Ovary (tissue), 9 donors: ENCODE measurements around the gene ZNF674. TPM values are rescaled to one million over a fixed set of nuclear protein-coding genes. Genes with fewer than 3 reads are reported as not detected.

Source experiments
- DNase-seq, 5 donors: peaks; one replicate each; pipeline ENCODE4 v3.0.0-alpha.2; 2019 to 2020
- H3K27ac ChIP-seq, 2 donors: fragments of 200-600 bp; one replicate each; pipeline versions ENCODE4 v1.5.1 to v1.8.0; 2019 to 2022
- H3K27me3 ChIP-seq: fragments of 200-600 bp; one replicate; pipeline ENCODE4 v1.8.0; 2022
- H3K36me3 ChIP-seq: fragments of 200-600 bp; sonication (generic); one replicate; pipeline ENCODE4 v1.5.1; 2019
- H3K4me1 ChIP-seq: one replicate; pipeline ENCODE4 v1.8.1; 2013; ENCODE audit warnings: mild to moderate bottlenecking, moderate library complexity; ENCODE audit not compliant: insufficient read depth
- H3K4me3 ChIP-seq: fragments of 200-600 bp; sonication (generic); one replicate; pipeline ENCODE4 v1.5.1; 2017
- H3K9me3 ChIP-seq, 2 donors: fragments of 200-600 bp in 1 of 2; sonication (generic) in 1 of 2; one replicate each; pipeline versions ENCODE4 v1.5.1 to v1.8.1; 2013 to 2019; ENCODE audit warnings: mild to moderate bottlenecking in 1 of 2, moderate library complexity in 1 of 2
- EP300 ChIP-seq: sonication (generic); formaldehyde crosslinking; IDR thresholded peaks from one replicate; pipeline ENCODE4 v1.6.1; 2017; ENCODE audit warnings: antibody characterized with exemption
- POLR2A ChIP-seq: fragments of 450-650 bp; IDR thresholded peaks from one replicate; pipeline ENCODE4 v1.6.1; 2017; ENCODE audit warnings: antibody characterized with exemption, mild to moderate bottlenecking, moderate library complexity
- WGBS, 3 donors: extraction: QIAGEN DNeasy Blood & Tissue Kit in 1 of 3; methylation state at CpG; one replicate each; pipeline versions ENCODE4 v1.1.5 to v1.1.7; 2013 to 2017; 5-methylcytosine and 5-hydroxymethylcytosine counted together
- intact Hi-C, 4 donors: fragments of 100-400 bp; cut with DNase I; formaldehyde crosslinking; loops; one replicate each; pipeline versions ENCODE4 v1.11.0 to v1.15.1; 2022 to 2023
- polyA plus RNA-seq, 2 donors: library from polyadenylated mRNA; stranded (reverse); fragments of 200-250 nt in 1 of 2; fragments of 350-450 nt in 1 of 2; fragmentation: Illumina TruSeq in 1 of 2; extraction: RNeasy Lipid Tissue Mini Kit (QIAGEN cat#74804) in 1 of 2; gene quantifications; one replicate each; pipeline ENCODE4 v1.2.3, GENCODE V29; 2013 to 2014
- total RNA-seq, 7 donors: library from RNA; depleted of rRNA in 2 of 7; stranded (reverse); fragments of >200 nt in 2 of 7; fragmentation: NEBNext Ultra II Directional in 3 of 7; extraction: Animal tissue kit (Norgen Biotek cat#: 25700) in 3 of 7; gene quantifications; one replicate each; pipeline versions ENCODE4 v1.1.0 to v1.2.4, GENCODE V29; 2016 to 2023
- TF ChIP-seq, protein P1 (sequence below), 3 donors: fragments of 450-650 bp in 2 of 3; fragments of 200-600 bp in 1 of 3; IDR thresholded peaks; one replicate each; pipeline versions ENCODE4 v1.5.1 to v1.8.0; 2016 to 2022; ENCODE audit warnings: antibody characterized with exemption in 3 of 3, mild to moderate bottlenecking in 1 of 3
- donor health status: DM: no; HTN: no; CAD: no; lungs with moderate emphysema.
- donor health status: DM: no; HTN: no; CAD: no.
- donor health status: Bipolar disorder and iron deficiency.
- donor health status: DM: yes; HTN: yes; CAD: no.
- donor health status: DM: no; HTN: no; CAD: no.
- donor health status: DM: yes; HTN: yes; CAD: no.

ZNF674 gene
- total and polyA plus RNA-seq, 9 donors: 1.6 to 11.5 (median 3.6) TPM

DNA sequence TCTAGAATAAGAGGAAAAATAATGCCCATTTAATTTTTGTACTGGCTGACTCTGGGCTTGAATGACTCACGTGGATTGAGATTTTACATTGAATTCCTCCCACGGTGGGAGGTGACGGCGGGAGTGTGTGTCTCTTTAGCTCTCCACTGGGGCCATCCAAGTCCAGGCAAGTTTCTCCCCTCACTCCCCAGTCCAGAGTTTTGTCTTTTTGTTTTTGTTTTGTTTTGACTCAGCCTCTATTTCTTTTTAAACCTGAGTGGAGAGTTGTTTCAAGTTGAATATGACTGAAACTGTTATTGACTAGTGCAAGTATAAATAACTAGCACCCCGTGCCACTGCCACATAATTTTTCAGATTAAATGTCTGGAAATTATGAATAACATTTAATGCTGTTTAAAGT lies 41.9 kb upstream of the ZNF674 start:
- Histone ChIP-seq H3K27me3 (no peaks in the 10 kb centered on the region), H3K4me3 (no peak overlapping the region), H3K4me1 (peaks cover 4% of the 10 kb centered on the region), H3K9me3 (no peaks in the 10 kb centered on the region), H3K36me3 (no peaks in the 10 kb centered on the region), H3K27ac (no peak overlapping the region)
- intact Hi-C loops: no loop called here
- TF ChIP-seq, protein P1, sequence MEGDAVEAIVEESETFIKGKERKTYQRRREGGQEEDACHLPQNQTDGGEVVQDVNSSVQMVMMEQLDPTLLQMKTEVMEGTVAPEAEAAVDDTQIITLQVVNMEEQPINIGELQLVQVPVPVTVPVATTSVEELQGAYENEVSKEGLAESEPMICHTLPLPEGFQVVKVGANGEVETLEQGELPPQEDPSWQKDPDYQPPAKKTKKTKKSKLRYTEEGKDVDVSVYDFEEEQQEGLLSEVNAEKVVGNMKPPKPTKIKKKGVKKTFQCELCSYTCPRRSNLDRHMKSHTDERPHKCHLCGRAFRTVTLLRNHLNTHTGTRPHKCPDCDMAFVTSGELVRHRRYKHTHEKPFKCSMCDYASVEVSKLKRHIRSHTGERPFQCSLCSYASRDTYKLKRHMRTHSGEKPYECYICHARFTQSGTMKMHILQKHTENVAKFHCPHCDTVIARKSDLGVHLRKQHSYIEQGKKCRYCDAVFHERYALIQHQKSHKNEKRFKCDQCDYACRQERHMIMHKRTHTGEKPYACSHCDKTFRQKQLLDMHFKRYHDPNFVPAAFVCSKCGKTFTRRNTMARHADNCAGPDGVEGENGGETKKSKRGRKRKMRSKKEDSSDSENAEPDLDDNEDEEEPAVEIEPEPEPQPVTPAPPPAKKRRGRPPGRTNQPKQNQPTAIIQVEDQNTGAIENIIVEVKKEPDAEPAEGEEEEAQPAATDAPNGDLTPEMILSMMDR (IDR thresholded peaks at IDR 0.05): no peak
- TF ChIP-seq EP300 (no peak), POLR2A (no peak)
- DNase-seq: peak in 1 of 5 donors; percentile 31
- WGBS, 3 donors: 18 to 29% (median 27%) methylated on average over 5 of the region's 5 CpGs

DNA sequence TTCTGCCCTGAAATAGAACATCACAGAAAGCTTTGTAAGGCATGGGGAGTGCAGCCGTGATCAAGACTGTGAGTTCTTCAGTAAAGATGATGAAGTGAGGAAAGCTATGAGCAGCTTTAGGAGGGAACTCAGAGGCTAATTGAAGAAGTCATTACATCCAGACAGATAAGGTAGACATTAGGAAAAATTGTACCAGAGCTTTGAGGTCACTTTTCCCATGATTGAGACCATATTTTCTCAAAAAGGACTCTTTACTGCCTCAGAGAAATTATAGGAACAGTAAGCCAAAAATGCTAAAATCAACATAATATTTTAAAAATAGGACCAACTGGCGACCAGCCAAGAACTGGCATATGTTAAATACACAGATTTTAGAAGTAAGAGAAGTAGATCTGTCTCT lies 39.5 kb upstream of the ZNF674 start:
- no peaks in the 10 kb centered on the region for H3K9me3 ChIP-seq
- no peak overlapping the region for H3K27ac ChIP-seq
- peaks cover 4% of the 10 kb centered on the region for H3K4me1 ChIP-seq
- TF ChIP-seq, protein P1 (IDR thresholded peaks at IDR 0.05): no peak
- TF ChIP-seq EP300 (no peak), POLR2A (no peak)
- intact Hi-C loops: no loop called here
- no peak overlapping the region for H3K4me3 ChIP-seq
- no peak for DNase-seq
- no peaks in the 10 kb centered on the region for H3K36me3 ChIP-seq
- H3K27me3 ChIP-seq: no peaks in the 10 kb centered on the region
- WGBS, 3 donors: 33 to 44% (median 39%) methylated on average over 2 of the region's 2 CpGs

DNA sequence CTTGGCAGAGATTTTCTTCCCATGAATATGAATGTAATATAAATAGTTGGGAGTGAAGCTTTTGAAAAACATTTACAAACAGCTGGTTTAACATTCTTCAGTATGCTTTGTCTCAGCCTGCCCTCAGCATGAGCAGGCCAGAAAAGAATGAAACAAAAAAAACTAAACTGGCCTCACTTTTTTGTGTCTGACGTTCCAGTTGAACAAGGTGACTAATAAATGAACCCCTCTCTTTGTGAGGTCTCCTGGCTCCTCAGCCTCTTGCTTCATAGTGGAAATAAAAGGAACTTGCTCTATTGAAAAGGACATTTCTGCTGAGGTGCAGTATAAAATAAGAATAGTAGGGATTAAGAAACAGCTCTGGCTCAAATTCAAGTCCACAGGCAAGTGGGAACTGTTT lies 37.7 kb upstream of the ZNF674 start:
- Histone ChIP-seq H3K4me3 (no peak overlapping the region), H3K27me3 (no peaks in the 10 kb centered on the region), H3K27ac (peak overlapping the region in 1 of 2 donors; percentile 23), H3K36me3 (no peaks in the 10 kb centered on the region), H3K4me1 (peaks cover 3% of the 10 kb centered on the region), H3K9me3 (no peaks in the 10 kb centered on the region)
- DNase-seq: no peak
- 20 to 24% (median 20%) methylated on average over 1 of the region's 1 CpG for WGBS, 3 donors
- intact Hi-C loops: no loop called here
- no peak for TF ChIP-seq EP300
- TF ChIP-seq, protein P1 (IDR thresholded peaks at IDR 0.05): no peak
- no peak for TF ChIP-seq POLR2A

DNA sequence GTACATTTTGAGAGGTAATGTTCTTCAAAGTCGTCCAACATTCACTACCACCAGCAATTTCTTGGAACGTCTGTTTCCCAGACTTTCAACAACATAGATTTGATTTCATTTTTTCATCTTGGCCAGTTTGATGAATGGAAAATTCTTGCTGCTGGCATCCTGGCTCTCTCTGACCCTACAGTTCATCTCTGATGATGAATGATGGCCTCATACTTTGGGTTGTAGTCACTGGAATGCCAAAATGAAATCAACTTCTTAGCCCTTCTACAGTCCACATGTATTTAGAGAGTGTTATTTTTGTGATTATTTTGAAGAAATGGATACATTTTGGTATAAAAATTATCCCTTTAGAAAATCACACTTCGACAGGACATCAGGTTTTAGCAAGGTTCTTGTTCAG lies 37.1 kb upstream of the ZNF674 start:
- Histone ChIP-seq H3K27ac (peak overlapping the region in 1 of 2 donors; percentile 23), H3K4me1 (no peaks in the 10 kb centered on the region), H3K36me3 (no peaks in the 10 kb centered on the region), H3K9me3 (no peaks in the 10 kb centered on the region), H3K27me3 (no peaks in the 10 kb centered on the region), H3K4me3 (no peak overlapping the region)
- intact Hi-C loops: no loop called here
- WGBS, 3 donors: 31 to 49% (median 37%) methylated on average over 3 of the region's 3 CpGs
- DNase-seq: no peak
- no peak for TF ChIP-seq EP300
- TF ChIP-seq POLR2A: no peak
- TF ChIP-seq, protein P1 (IDR thresholded peaks at IDR 0.05): no peak
